NCI-H2196 treated with DMSO at 0.1 percent for 48 hours (cell line): Measurements from ENCODE around the gene SDC3.

Experiments
- DNase-seq: peaks from one replicate; lab custom pipeline; 2025; ENCODE audit not compliant: unreplicated experiment; lab: John Stamatoyannopoulos, UW

The SDC3 gene

GRCh38 chr1:30905916-30906620 lies 2.5 kb downstream of the SDC3 start:
- no peak for DNase-seq

GRCh38 chr1:30905403-30905802 lies 3.2 kb downstream of the SDC3 start:
- no peak for DNase-seq

- DNase-seq = no peak
These were observed 3.6 kb downstream of the SDC3 start for GRCh38 chr1:30904962-30905335.

GRCh38 chr1:30904191-30904961 lies 4.2 kb downstream of the SDC3 start:
- no peak for DNase-seq

GRCh38 chr1:30903343-30904034 lies 5.1 kb downstream of the SDC3 start:
- no peak for DNase-seq

- DNase-seq = no peak
These were observed 5.8 kb downstream of the SDC3 start for GRCh38 chr1:30902593-30903290.

- no peak for DNase-seq
These were observed 6.6 kb downstream of the SDC3 start for GRCh38 chr1:30901798-30902581.

GRCh38 chr1:30900931-30901560 lies 7.5 kb downstream of the SDC3 start:
- DNase-seq = no peak

GRCh38 chr1:30900486-30900885 lies 8.1 kb downstream of the SDC3 start:
- DNase-seq = no peak

- no peak for DNase-seq
These were observed 8.8 kb downstream of the SDC3 start for GRCh38 chr1:30899577-30900389.

- no peak for DNase-seq
These were observed 10.3 kb downstream of the SDC3 start for GRCh38 chr1:30898031-30898815.

- no peak for DNase-seq
These were observed 11.7 kb downstream of the SDC3 start for GRCh38 chr1:30896905-30897304.

- no peak for DNase-seq
These were observed 12.5 kb downstream of the SDC3 start for GRCh38 chr1:30895944-30896660.

GRCh38 chr1:30895382-30895943 lies 13.1 kb downstream of the SDC3 start:
- DNase-seq = no peak

- no peak for DNase-seq
These were observed 14.0 kb downstream of the SDC3 start for GRCh38 chr1:30894508-30894973.

GRCh38 chr1:30893776-30894507 lies 14.6 kb downstream of the SDC3 start:
- no peak for DNase-seq

GRCh38 chr1:30892671-30893073 lies 15.9 kb downstream of the SDC3 start:
- DNase-seq = no peak
